ENCODE measurements around the gene ZMYM4.

The ZMYM4 gene

DNA sequence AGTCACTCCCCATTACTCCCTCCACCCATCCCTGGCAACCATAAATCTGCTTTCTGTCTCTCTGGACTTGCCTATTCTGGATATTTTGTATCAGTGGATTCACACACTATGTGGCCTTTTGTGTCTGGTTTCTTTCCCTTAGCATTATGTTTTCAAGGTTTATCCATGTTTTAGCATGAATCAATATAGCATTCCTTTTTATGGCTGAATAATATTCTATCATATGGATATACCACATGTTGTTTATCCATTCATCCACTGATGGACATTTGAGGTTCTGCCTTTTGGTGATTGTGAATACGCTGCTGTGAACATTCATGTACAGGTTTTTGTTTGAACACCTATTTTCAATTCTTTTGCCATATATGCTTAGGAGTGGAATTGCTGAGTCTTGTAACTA, 140.4 kb downstream of the ZMYM4 start:
- no peak for DNase-seq

DNA sequence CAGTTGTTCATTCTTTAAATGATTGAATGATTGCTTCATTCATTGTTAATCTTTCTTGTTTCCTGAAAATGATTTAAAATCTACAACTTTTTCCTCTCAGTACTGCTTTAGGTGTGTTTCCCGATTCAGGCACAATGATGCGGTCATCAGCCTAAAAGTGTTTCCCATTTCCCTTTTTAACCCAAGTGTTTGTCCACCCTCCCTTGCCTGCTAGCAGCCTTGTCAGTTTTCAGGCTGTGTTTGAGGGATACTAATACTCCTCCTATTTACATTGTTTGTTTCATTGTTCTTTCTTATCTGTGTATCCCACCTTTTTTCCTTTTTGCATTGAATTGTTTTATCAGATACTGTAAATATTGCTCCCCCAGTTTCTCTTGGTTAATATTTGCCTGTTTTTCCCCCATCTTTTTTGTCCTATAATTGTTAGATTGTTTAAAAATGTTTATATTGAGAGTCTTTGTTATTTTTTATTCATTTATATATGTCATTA, 157.6 kb downstream of the ZMYM4 start:
- DNase-seq = no peak

DNA sequence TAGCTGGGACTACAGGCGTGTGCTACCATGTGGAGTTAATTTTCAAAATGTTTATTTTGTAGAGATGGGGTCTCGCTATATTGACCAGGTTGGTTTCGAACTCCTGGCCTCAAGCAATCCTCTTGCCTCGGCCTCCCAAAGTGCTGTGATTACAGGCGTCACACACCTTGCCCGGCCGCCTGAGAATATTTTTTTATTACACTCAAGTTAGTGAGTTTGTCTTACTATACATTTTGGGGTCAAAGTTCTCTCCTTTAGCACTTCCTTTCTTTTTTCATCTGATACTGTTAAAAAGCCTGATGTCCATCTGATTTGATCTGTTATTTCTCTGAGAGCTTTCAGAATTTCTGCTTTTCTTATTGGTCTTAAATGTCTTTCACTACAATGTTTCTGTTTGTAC, 159.9 kb downstream of the ZMYM4 start:
- DNase-seq = no peak

- DNase-seq = no peak
These were observed 162.3 kb downstream of the ZMYM4 start for GRCh38 chr1:35430762-35431161.

DNA sequence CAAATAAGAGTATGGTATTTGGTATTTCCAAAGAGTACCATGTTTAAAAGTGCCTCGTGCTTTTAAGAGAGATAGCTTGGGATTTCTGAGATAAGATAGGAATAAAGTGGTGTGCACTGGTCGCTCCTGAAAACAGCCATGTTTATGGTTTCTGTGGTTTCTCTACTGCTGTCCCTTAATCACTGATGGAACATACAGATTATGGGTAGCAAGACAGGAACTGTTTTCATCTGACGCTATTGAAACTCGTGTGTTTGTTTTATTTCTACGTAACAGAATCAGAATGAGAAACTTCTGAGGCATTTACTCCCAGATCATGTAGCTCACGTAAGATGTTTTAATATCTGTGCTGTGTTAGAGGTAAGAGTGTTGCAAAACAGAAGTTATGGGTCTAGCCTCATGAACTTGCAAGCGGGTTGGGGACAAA, 162.7 kb downstream of the ZMYM4 start:
- DNase-seq = no peak

- DNase-seq = no peak
These were observed 163.7 kb downstream of the ZMYM4 start for GRCh38 chr1:35432231-35432630.

DNA sequence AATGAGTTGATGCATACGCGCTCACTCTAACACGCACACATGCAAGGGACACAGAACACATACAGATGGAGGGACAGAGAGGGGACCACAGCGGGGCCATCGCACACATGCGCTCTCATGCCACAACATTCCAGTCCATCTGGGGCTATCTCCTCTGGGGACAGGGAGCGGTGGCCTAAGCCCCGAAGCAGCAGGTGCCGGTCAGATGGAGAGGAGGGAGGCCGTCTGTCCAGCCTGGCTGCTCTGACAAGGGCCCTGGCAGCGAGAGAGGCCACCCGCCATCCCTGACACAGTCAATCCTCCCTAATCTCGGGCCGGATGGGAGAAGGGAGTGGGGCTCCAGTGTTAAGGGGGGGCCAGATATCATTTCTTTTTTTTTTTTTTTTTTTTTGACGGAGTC, 165.2 kb downstream of the ZMYM4 start:
- DNase-seq = no peak

- DNase-seq = no peak
These were observed 166.2 kb downstream of the ZMYM4 start for GRCh38 chr1:35434703-35435102.

- DNase-seq = no peak
These were observed 167.6 kb downstream of the ZMYM4 start for GRCh38 chr1:35436078-35436477.

DNA sequence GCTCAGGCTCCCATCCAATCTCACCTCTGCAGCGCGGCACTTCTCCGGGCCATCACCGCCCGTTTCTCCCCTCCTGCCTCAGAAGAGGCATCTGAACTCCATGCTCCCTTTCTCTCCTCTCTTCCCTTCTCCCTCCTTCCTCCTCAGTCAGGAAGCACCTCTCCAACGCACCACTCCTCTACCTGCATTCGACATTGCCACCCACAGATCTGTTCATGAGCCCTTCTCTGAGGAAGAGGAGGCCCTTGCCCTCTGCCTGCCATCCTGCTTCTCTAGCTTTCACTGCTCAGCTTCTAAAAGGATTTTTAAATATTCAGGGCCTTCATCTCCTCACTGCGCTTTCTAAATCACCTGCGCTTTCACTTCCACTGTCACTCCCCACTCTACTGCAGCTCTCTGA, 168.7 kb downstream of the ZMYM4 start:
- DNase-seq = no peak

DNA sequence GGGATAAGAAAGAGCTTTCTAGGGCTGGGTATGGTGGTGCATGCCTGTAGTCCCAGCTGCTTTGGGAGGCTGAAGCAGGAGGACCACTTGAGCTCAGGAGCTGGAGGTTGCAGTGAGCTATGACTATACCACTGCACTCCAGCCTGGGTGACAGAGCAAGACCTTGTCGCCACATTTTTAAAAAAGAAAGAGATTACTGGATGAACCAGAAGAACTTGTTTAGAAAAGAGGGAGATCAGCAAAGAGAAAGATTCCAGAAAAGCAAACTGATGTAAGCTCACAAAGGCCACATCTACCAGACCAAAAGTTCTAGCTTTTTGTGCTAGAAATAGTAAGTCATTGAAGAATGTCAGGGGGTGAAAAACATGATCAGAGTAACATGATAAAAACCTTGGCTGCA, 171.1 kb downstream of the ZMYM4 start:
- no peak for DNase-seq

- DNase-seq = no peak
These were observed 173.5 kb downstream of the ZMYM4 start for GRCh38 chr1:35441926-35442579.

- DNase-seq = no peak
These were observed 174.2 kb downstream of the ZMYM4 start for GRCh38 chr1:35442734-35443133.

- no peak for DNase-seq
These were observed 175.4 kb downstream of the ZMYM4 start for GRCh38 chr1:35443768-35444518.

GRCh38 chr1:35444519-35444774, 175.9 kb downstream of the ZMYM4 start:
- no peak for DNase-seq

DNA sequence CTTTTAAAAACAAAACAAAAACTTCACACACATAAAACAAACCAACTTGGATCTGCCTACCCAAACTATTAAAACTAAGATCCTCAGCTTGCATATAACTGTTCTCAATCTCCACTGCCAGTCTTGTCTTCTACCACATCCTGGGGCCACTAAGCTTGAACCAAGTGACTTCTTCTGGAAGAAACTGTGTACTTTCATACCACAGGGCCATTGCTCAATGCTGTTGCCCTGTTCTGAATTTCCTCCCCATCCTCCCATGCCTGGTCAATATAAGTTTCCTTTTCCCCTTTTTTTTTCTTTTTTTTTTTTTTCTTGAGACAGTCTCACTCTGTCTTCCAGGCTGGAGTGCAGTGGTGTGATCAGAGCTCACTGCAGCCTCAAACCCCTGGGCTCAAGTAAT, 178.8 kb downstream of the ZMYM4 start:
- DNase-seq = no peak

- DNase-seq = peak in 1 of 2 donors; percentile 8
These were observed 179.9 kb downstream of the ZMYM4 start for GRCh38 chr1:35448344-35448801.

- DNase-seq = no peak
These were observed 181.0 kb downstream of the ZMYM4 start for GRCh38 chr1:35449334-35450008.

DNA sequence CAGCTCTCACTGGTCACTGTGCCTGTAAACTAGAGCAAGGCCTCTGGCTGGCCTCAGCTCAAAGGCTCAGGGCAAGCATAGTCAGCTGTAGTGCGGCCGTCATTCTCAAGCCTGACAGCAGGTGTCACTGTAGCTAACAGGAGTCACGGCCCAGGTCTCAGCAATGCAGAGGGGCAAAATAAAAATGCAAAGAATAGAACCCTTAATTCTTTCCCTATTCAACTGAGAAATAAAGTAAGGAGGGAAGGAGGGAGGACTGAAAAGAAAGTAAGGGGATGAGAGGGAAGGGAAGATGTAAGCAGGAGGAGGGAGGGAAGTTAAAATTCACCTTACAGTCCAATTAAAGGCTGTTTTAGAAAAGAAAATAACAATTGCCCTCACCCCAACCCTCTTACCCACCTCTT, 182.6 kb downstream of the ZMYM4 start:
- peak; percentile 29 to 38 for DNase-seq

GRCh38 chr1:35452106-35452774, 183.7 kb downstream of the ZMYM4 start:
- DNase-seq = no peak

DNA sequence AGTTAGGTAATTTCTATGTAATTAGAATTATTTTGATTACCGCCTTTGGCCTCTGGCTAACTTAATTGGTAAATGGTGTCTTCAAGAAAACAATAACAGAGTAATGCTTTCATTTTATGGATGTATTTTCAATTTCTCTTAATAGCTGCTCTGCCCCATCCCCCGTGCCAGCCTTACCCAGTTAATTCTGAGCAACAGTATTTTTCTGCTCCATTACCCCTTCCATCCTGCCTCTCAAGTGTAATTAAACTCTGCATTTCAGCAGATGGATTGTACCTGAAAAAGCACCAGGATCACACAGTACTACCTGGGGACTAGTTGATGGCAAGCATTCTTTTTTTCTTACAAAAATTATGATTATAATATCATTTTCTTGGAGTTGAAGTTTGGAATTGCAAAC, 184.5 kb downstream of the ZMYM4 start:
- no peak for DNase-seq

GRCh38 chr1:35454176-35454575, 185.7 kb downstream of the ZMYM4 start:
- no peak for DNase-seq

DNA sequence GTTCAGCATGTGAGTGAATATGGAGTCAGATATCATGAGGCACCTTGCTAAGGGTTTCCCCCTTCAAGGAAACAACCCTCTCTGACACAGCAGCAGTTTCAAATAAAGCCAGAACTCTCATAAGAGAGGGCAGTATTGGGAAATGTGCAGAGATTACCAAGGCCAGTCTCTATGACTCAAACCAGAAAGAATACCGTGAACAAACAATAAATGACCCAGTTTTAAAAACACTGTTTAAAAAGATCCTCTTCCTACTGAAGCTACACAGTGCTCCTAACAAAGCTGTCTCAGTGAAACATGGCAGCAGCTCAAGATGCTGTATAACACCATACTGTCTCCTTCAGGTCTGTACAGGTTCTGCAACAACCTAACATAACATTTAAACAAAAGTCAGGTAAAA, 186.1 kb downstream of the ZMYM4 start:
- DNase-seq = no peak

DNA sequence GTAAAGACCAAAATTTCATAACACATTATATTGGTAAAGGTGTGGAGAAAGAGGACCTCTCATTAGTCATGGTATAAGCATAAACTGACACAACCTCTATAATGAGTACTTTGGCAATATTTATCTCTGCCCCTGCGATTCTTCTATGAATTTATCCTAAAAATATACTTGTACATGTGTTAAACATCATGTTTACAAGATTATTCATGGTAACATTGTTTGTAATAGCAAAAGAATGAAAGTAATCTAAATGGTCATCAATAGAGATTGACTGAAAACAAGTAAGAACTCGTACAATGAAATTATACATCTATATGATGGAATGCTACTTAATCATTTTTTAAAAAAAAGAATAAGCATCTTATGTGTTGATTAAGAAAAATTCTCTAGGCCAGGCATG, 192.3 kb downstream of the ZMYM4 start:
- DNase-seq = no peak
